ENCODE measurements around the gene BTBD6. TPM values are rescaled to one million over a fixed set of nuclear protein-coding genes. Genes with fewer than 3 reads are reported as not detected.

Gene BTBD6
- total RNA-seq, 4 donors from 2014 or later: 52.2 to 69.6 (median 64.4) TPM

DNA sequence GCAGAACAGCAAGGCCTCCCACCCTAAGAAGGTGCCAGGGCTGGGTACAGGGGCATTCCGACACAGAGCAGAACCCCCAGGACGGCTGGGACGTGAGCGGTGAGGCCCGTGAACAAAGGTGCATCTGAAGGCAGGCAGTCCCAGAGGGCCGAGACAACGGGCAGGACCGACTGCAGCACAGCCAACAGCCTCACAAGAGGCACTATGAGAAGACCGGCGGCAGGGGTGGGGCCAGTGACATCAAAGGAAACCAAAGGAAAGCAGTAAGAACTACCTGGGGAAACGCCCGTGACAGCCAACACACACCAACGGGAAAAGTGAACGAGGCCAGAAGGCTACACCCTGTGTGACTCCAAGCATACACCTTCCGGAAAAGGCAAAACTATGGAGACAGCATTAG, 9.1 kb downstream of the BTBD6 start:
- intact Hi-C loops (cut with DNase I; ENCODE audit: low total_unique reads): no loop called here
- Histone ChIP-seq H3K36me3 (no peaks in the 10 kb centered on the region), H3K9me3 (no peaks in the 10 kb centered on the region), H3K4me3 (no peak overlapping the region), H3K27ac (peak overlapping the region; percentile 76 to 84 (median 80)), H3K4me1 (peaks cover 0 to 23% (median 15%) of the 10 kb centered on the region in 4 donors), H3K27me3 (no peaks in the 10 kb centered on the region)
- in situ Hi-C loops (cut with MboI; ENCODE audit: low pct_ligation_motif_present in 1 of 4, low pct_unique_long_range_greater_than_20kb in 1 of 4, low sequenced_read_pairs in 3 of 4): no loop called here
- DNase-seq: peak; percentile 91
- 47 to 52% methylated on average over 4 to 15 of the region's 15 CpGs for WGBS, 2 donors (ENCODE audit: low coverage in 1 of 2)
- TF ChIP-seq EP300 (IDR thresholded peaks at IDR 0.05; ENCODE audit: low read depth): no peak
- TF ChIP-seq POLR2AphosphoS5 (IDR thresholded peaks at IDR 0.05): peak; percentile 38 to 72 (median 63)
- TF ChIP-seq CTCF (IDR thresholded peaks at IDR 0.05): no peak
- TF ChIP-seq POLR2A (IDR thresholded peaks at IDR 0.05): peak; percentile 60

DNA sequence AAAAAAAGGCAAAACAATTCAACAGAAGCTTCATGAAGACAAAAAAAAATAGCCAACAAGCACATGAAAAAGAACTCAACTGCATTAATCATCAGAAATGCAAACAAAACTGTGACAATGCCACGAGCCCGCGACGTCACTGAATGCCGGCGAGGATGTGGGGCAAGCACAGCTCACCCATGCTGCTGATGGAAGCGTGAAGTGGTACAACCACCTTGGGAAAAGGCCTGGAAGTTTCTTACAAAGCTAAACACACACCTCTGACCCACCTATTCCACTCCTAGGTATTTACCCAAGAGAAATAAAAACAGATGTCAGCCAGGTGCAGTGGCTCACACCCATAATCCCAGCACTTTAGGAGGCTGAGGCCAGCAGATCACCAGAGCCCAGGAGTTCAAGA, 10.5 kb downstream of the BTBD6 start:
- peak; percentile 51 for DNase-seq
- 64 to 80% methylated on average over 1 to 7 of the region's 7 CpGs for WGBS, 2 donors (ENCODE audit: low coverage in 1 of 2)
- TF ChIP-seq EP300 (IDR thresholded peaks at IDR 0.05; ENCODE audit: low read depth) (no peak), CTCF (IDR thresholded peaks at IDR 0.05) (no peak), POLR2AphosphoS5 (IDR thresholded peaks at IDR 0.05) (peak in 2 of 3 donors; percentile 51), POLR2A (IDR thresholded peaks at IDR 0.05) (peak; percentile 20)
- in situ Hi-C loops (cut with MboI; ENCODE audit: low pct_ligation_motif_present in 1 of 4, low pct_unique_long_range_greater_than_20kb in 1 of 4, low sequenced_read_pairs in 3 of 4) (no loop called here), intact Hi-C loops (cut with DNase I; ENCODE audit: low total_unique reads) (no loop called here)
- Histone ChIP-seq H3K27ac (peak overlapping the region; percentile 54 to 84 (median 80)), H3K9me3 (no peaks in the 10 kb centered on the region), H3K4me3 (no peak overlapping the region), H3K4me1 (peaks cover 0 to 23% (median 15%) of the 10 kb centered on the region in 4 donors), H3K36me3 (no peaks in the 10 kb centered on the region), H3K27me3 (no peaks in the 10 kb centered on the region)

DNA sequence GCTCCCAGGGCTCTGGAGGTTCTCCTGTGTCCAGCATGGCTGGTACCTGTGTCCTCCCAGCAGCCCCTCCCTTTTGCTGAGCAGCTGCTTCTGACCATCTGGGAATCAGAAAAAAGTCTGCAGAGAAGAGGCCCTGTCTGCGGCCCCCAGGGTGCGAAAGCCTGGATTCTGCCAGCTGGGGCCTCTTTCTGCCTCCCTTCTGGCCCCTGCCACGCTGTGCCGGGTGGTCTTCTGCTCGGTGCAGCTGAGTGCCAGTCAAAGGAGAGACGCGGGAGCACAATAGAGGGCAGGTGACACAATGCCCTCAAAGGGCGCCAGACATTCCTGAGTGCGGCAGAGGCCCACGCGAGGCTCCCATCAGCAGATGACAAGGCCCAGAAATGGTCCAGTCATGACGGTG, 12.6 kb downstream of the BTBD6 start:
- H3K9me3 ChIP-seq: no peaks in the 10 kb centered on the region
- intact Hi-C loops (cut with DNase I; ENCODE audit: low total_unique reads) (no loop called here), in situ Hi-C loops (cut with MboI; ENCODE audit: low pct_ligation_motif_present in 1 of 4, low pct_unique_long_range_greater_than_20kb in 1 of 4, low sequenced_read_pairs in 3 of 4) (no loop called here)
- H3K27ac ChIP-seq: no peak overlapping the region
- WGBS, 2 donors (ENCODE audit: low coverage in 1 of 2): 87% methylated on average over 11 of the region's 12 CpGs; no CpG with 5 or more reads in 1 of the 2 donors
- TF ChIP-seq POLR2AphosphoS5 (IDR thresholded peaks at IDR 0.05) (no peak), EP300 (IDR thresholded peaks at IDR 0.05; ENCODE audit: low read depth) (no peak), CTCF (IDR thresholded peaks at IDR 0.05) (no peak), POLR2A (IDR thresholded peaks at IDR 0.05) (no peak)
- DNase-seq: no peak
- H3K4me1 ChIP-seq: peaks cover 0 to 23% (median 15%) of the 10 kb centered on the region in 4 donors
- peaks cover 0 to 4% (median 0%) of the 10 kb centered on the region in 4 donors for H3K36me3 ChIP-seq
- no peaks in the 10 kb centered on the region for H3K27me3 ChIP-seq
- H3K4me3 ChIP-seq: no peak overlapping the region

GRCh38 chr14:105261781-105262180, 13.4 kb downstream of the BTBD6 start:
- Histone ChIP-seq H3K4me1 (peaks cover 0 to 22% (median 14%) of the 10 kb centered on the region in 4 donors), H3K9me3 (no peaks in the 10 kb centered on the region), H3K4me3 (no peak overlapping the region), H3K27ac (no peak overlapping the region), H3K36me3 (peaks cover 0 to 4% (median 0%) of the 10 kb centered on the region in 4 donors), H3K27me3 (no peaks in the 10 kb centered on the region)
- WGBS, 2 donors (ENCODE audit: low coverage in 1 of 2): 92% methylated on average over 20 of the region's 20 CpGs; no CpG with 5 or more reads in 1 of the 2 donors
- TF ChIP-seq POLR2A (IDR thresholded peaks at IDR 0.05) (no peak), EP300 (IDR thresholded peaks at IDR 0.05; ENCODE audit: low read depth) (no peak), CTCF (IDR thresholded peaks at IDR 0.05) (no peak), POLR2AphosphoS5 (IDR thresholded peaks at IDR 0.05) (no peak)
- in situ Hi-C loops (cut with MboI; ENCODE audit: low pct_ligation_motif_present in 1 of 4, low pct_unique_long_range_greater_than_20kb in 1 of 4, low sequenced_read_pairs in 3 of 4) (no loop called here), intact Hi-C loops (cut with DNase I; ENCODE audit: low total_unique reads) (no loop called here)
- no peak for DNase-seq

All from transverse colon (tissue), 4 donors.